HG03039 (cell line): ENCODE data around the gene MSANTD1.
A peak's percentile ranks its signal among the peaks of the same experiment; 100 is the strongest.

Experiments used
- ATAC-seq: cut with Tn5 transposase; IDR thresholded peaks from one replicate; pipeline ENCODE4 v1.9.1; 2021; ENCODE audit warnings: mild to moderate bottlenecking, moderate library complexity; ENCODE audit not compliant: unreplicated experiment

The MSANTD1 gene

DNA sequence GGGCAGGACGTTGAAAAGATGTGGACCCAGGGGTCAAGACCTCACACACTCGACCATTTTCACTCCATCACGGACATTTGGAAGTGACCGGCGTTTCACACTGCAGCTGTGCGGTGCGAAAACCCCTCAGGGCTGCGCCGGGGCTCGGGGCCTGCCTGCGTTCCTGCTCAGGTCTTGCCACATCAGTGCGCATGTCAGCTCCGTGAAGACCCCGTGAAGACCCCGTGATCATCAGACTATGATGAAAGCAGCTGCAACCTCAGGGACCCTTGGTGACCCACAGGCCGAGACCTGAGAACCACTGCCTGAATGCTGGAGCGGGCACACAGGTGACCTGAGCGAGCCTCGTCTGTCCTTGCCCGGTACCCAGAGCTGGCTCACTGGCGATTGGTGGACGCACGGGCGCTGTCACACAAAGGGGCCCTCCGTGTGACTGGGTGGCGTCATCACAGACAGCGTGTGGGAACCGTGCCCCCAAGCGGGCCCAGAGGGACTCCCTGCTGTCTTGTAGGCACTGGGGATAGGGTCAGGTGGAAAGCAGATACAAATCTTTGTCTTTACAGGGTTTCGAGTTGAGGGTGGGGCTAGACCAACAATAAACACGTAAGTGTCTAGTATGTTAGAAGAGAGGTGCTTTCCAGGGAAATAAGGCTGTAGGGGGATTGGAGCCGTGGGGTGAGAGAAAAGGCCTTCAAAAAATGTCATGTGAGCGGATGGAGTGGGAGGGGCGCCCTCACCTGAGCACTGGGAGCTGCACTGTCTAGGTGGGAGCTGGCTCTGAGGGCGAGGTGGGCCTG is 12.7 kb downstream of the MSANTD1 start:
- ATAC-seq, result no peak

DNA sequence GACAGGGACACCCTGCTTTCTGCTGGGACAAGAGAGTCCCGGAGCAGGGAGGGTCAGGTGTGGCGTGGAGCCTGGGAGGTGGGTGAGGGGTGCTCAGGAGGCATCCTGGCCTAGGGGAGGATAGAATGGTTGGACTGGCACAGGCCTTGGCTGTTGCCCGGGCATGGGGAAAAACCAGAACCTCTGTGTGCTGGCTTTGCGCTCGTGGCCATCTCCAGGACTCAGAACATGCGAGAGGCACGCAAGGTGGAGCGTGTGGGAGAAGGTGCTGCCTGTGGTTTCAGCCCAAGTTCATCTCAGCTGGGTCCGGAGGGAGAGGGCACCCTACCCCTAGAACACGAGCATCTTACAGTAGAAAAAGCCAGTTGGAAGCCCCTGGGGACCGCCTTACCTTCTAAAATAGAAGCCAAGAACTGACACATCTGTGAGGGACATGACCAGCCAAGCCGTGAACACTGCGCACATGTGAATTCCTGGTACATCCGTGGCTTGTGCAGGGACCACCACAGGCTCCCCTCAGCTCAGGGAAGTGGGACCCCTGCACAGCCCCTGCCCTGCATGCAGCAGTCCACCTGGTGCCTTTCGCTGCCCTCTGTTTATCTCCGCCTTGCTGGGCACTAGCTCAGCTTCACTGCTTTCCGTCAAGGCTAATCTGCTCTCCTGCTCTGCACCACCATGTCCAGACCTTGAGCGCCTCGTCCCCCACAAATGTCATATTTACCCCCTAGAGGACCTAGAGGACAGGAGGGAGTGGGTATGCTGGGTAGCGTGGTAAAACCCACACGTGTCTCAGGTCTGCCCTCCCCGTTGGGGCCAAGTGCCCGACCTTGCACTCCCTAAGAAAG is 13.5 kb downstream of the MSANTD1 start:
- ATAC-seq, result no peak

DNA sequence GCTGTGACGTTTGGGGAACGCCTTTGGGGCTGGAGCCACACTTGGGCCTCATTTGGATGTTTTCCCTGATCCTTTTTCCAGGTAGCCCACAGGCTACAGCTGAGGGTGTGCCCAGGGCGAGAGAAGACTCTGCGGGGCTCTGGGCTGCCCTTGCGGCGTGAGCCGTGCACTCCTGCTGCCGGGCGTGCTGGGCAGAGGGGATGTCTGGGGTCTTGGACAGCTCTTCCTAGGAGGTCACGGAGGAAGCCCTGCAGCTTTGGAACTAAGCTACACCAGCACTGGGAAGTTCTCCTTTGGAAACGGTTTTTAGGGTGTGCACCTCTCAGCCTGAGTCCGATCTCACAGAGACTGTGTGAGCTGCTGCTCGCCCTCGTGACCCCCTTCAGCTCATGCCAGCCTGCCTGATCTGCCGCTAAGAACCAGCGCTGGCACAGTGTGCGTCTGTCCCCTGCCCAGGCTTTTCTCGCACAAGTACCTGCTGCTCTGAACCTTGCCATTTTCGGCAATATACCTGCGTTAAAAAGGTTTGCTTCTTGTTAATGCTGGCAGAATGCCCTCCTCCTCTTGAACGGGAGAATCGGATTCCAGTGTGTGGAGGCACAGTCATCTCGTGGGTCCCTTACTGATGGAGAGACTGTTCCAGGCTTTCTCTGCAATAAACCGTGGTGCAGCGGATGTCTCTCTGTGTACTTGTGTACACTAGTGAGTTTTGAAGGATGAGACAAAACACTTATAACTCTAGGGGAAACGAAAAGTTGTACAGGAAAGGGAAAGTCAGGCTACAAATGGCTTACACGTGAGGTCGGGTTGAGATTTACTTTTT is 14.3 kb downstream of the MSANTD1 start:
- no peak for ATAC-seq

DNA sequence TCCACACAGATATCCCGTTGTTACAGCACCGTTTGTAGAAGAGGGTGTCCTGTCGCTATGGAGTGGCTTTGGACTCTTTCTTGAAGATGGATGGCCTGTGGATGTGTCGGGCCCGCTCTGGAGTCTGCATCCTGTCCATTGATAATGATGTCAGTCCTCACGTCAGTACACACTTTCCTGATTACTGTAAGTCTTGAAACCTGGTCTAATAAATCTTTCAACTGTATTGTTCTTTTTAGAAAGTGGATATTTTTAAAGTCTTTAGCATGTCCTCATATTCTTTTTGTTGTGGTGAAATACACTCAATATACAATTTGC is 14.9 kb downstream of the MSANTD1 start:
- ATAC-seq, result no peak

DNA sequence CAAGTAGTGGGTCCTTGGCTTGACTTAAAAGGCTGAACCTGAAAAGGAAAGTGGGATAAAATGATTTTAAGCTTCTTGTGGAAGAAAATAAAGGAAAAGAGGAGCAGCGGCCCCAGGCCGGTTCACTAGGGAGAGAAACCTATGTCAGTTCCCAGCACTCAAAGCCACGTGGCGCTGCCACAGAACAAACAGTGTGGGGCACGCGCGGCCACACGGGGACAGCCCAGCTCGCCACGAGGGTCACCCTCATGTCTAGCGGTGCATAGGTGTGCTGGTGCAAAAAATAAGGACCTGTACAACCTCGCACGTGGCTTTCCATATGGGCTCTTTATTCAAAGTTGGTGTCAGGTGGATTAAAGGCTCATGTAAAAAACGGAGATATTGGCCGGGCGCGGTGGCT is 17.1 kb downstream of the MSANTD1 start:
- no peak for ATAC-seq

DNA sequence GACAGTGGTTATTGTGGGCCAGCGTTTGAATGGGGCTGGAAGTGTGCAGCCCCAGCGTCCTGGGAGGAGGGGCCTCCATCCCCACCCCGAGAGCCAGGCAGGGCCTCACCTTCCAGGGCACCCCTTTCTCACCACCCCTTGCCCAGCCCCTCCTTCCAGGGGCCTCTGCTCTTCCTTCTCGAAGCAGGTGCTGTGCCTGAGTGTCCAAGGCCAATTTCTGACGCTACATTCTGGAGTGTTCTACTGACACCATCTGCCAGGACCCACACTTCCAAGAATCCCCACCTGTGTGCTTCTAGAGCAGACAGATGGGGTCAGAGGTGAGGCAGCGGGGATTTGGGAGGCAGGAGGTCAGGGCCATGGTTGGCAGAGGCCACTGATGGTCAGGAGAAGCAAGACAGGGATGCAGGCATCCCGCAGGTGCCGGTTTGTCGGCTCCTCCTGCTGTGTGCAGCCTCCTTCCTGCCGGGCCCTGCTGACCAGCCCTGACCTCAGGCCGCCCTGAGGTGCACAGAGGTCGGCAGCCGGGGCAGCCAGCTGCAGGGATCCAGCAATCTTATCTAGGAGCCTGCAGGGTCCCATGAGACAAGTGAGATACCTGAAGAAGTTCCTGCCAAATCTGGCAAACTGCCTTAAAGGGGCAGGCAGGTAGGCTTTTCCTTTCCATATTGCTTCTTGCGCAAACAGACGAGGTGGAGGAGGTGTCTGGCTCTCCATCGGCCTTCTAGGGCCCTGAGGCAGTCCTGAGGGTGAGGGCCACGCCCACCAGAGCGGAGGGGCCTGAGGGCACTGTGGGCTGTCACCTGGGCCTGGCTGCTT is 18.8 kb downstream of the MSANTD1 start:
- no peak for ATAC-seq

DNA sequence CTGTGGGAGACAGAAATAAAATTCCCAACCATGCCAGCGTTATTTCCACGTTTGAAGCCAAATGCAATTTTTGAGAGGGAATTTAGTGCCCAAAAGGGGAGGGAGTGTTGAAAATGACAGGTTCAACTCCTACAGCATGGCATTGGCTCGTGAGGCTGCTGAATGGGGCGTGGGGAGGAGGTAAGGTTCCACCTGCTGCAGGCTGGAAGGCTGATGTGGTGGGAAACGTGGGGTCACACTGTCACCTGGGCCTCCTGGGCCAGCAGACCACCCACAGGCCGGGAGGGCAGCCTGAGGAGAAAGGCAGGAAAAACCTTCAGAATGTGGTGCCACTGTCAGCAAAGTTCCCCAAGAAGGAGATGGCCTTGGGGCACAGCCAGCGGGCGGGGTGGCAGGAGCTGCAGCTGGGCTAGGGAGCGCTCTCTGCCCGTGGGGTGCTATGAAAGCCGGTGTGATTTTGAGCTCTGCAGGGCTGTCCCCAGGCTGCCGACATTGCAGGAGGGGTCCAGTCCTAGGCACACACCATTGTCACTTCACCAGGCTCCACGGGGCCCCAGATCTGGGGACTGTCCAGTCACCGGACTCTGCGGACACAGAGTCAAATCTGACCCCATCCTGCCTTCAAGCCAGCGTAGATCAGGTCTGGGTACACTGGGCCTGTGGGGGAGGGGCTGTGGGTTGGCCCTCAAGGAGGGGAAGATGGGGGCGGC is 19.6 kb downstream of the MSANTD1 start:
- ATAC-seq, result no peak

DNA sequence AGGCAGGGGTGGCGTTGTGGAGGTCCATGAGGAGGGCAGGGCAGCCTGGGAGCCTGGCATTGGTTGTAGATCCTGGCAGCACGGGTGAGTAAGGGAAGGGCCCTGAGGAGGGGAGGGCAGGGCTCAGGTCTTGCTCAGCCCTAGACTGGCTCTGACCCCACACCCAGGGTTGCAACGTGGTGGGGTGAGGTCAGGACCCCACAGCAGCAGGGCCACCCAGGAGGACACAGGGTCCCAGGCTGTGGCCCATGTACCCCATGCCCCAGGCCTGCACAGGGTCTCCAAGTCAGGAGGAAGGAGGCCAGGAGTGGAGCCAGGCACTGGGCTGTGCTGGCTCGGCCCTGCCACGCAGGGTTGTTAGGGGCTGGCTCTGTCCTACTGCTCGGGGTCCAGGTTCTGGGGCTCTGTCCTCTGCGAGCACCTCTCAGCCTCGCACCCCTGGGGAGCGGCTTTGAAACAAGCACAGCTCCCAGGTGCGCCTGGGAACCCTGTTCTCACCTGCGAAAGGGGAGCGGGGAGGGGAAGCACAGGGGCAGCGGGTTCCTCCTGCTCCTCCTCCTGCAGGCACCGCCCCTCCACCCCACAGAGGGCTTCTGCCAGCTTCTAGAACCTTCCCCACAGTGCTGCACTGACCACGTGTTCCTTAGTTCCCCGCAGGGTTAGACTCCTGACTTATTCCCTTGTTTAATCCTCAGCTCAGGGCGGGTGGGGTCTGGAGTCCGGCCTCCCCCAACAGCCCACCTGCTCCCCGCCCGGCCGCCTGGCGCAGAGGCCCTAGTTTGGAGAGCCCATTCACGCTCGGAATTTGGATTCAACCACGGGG is 20.4 kb downstream of the MSANTD1 start:
- ATAC-seq, result no peak

DNA sequence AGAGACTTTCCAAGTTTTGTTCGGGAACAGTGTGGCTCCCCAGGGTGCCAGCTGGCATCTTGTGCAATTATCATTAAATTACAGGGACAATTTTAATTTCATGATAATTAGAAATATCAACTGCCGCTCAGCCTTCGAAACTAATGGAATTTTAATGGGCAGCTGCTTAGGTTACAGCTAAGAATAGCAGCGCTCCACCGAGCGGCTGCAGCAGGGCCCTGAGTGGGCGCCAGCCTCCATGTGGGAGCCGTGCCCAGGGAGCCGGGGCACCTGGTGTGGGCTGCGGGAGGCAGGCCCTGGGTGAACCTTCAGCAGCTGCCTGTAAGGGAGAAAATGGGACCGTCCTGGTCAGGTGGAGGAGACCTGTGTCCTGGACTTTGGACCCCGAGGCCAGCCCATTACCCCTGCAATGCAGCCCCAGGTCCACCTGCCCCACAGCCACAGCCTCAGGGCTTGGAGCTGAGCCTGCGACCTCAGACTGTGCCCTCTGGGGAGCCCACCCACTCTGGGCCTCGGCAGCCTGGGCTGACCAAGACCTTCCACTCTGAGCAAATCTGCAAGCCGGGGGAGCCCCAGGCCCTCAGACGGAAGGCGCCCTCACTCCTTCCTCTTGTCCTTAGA is 21.1 kb downstream of the MSANTD1 start:
- ATAC-seq, result no peak

DNA sequence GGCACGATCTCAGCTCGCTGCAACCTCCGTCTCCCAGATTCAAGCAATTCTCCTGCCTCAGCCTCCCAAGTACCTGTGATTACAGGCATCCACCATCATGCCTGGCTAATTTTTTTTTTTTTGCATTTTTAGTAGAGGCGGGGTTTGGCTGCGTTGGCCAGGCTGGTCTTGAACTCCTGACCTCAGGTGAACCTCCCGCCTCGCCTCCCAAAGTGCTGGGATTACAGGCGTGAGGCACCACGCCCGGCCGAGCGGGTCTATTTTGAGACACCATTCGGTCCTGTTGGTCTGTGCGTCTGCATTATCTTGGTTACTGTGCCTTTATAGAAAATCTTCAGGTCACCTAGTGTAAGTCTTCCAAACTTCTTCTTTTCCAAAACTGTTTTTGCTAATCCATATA is 22.2 kb downstream of the MSANTD1 start:
- no peak for ATAC-seq

DNA sequence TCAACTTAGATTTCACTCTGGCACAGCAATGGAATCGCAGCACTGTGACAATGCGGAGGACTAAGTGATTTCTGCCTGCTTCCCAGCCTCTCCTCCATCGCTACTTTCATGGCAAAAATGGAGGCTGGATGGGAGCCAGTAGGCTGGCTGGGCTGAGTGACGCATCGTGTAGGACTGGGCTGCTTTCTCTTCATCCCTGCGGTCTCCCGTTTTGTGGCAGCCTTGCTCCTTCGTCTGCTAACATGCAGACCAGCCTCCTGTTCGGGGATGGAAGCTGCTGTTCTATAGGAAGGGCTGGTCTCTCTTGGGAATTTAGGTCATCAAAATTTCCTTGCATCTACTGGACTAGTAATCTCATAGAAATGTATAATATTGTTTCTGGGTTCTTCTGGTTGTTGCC is 28.0 kb downstream of the MSANTD1 start:
- ATAC-seq, result no peak

DNA sequence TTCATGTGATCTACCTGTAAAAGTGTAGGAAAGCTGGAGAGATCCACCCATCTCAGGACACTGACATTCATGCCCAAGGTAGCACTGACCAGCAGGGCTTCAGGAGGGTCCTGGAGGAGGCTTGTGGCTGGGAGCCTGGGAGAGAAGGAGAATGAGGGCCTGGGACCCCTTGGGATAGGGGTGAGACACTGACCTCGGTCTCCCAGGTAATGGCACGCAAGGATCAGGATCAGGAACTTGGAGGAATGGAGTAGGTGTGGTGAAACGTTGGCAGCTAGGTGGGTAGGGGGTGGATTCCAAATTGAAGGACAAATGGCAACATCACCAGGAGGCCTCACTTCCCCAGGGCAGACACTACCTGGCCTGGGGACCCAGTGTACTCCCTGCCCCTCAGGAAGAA is 31.5 kb downstream of the MSANTD1 start:
- no peak for ATAC-seq

DNA sequence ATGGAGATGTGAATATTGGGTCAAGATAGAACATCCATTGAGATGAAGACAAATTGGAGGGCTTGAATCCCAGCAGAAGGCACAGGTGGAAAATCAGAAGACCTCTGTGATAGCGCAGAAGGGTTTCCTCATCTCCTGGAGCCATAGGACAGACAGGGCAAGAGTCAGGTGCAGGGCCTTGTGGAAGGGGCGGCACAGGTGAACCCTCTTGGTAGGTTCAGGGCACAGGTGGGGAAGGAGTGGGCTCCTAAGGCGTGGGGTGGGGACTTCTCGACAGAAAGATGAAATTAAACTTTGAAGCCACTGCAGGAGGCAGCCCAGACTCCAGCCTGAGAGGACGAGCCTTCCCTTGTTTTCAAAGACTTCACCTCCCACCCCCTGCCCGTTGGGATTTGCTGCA is 34.5 kb downstream of the MSANTD1 start:
- no peak for ATAC-seq

DNA sequence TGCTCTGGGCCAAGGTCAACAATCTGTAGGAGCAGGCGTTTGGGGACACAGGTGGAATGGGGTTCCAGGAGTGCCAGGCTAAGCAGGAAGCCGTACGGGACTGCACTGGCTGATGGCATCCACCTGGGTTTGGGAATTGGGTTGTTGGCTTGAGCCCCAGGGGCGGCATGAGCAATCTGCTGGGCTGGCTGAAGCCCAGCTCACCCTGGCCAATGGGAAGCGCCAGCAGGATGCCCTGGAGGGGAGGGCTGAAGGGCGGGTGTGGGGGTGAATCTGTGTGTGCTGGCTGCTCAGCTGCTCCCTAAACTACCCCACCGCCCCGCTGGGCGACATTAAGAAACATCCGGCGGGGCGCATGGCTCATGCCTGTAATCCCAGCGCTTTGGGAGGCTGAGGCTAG is 35.0 kb downstream of the MSANTD1 start:
- no peak for ATAC-seq

DNA sequence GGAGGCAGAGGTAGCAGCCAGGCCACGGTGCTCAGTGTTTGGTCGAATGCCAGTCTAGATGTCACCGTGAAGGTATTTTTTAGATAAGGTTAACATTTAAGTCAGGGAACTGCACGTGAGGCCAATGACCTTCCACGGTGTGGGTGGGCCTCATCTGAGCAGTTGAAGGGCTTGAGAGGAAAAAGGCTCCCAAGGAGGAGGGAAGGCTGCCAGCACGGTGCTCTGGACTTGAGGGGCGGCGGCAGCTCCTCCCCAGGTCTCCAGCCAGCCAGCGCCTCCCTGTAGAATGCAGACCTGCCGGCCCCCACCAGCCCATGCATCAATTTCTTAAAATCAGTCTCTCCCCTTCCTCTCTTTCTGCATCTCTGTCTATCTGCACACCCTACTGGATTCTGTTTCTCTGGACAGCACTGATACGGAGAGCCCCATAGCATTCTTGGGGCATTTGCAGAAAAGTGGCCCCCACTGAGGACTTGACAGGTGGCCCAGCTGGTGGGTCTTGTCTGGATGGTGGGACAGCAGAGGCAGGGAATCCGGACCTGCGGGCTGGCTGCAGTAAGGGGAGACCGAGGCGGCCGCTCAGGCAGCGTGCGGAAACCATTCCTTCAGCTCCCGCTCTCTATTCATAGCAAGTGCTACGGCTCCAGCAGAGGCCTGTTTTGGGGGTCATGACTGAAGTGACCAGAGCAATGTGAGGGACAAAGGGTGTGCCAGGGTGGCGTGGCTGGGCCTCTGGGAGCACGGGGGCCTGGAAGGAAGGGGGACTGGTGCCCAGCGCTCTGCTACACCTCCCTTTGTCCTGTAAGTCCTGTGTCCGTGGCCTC is 36.0 kb downstream of the MSANTD1 start:
- ATAC-seq, result no peak

DNA sequence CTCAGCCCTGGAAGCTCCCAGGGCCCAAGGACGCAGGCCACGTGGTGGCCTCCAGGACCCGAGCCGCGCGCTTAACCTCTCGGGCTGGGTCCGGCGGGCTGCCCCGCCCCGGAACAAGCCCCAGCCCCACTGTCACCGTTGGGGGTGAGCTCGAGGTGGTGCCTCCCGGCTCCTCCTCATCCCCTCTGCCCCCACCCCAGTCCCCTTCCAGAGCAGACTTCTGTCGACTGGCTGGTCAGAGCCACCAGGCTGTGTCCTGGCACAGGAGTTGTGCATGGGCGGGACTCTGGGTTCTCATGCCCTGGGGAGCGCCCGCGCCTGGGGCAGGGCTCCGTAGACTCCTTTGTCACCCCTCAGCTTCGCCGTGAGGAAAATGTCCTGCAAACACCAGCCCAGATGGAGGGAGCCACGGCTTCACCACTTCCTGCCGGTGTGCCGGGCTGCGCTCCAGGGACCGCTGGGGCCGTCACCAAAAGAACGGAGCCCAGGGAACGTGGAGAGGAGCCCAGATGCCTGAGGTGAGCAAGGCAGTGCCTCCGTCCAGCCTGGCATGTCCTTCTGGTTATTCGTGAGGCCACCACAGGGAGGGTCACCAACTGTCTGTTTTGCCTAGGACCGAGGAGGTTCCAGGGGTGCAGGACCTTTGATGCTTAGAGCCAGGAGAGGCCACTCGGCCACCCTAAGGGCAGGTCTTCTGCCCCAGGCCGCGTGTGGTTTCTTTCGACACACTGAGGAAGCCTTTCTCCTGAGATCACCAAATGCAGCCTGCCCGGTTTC is 36.8 kb downstream of the MSANTD1 start:
- peak; percentile 70 for ATAC-seq
